Measurements from ENCODE around the gene NNMT.

GRCh38 chr11:114278342-114279065 lies 17.7 kb upstream of the NNMT start:
- TF ChIP-seq CTCF (conservative IDR thresholded peaks at IDR 0.05; ENCODE audit: low read length) (no peak), EZH2phosphoT487 (IDR thresholded peaks at IDR 0.05; ENCODE audit: borderline replicate concordance, low read depth, low read length) (no peak)
